NCI-H128 (cell line): ENCODE measurements around the gene NKX6-2.

ENCODE experiments used
- DNase-seq: peaks from one replicate; lab custom pipeline; 2025; ENCODE audit not compliant: unreplicated experiment; lab: John Stamatoyannopoulos, UW

NKX6-2 gene

DNA sequence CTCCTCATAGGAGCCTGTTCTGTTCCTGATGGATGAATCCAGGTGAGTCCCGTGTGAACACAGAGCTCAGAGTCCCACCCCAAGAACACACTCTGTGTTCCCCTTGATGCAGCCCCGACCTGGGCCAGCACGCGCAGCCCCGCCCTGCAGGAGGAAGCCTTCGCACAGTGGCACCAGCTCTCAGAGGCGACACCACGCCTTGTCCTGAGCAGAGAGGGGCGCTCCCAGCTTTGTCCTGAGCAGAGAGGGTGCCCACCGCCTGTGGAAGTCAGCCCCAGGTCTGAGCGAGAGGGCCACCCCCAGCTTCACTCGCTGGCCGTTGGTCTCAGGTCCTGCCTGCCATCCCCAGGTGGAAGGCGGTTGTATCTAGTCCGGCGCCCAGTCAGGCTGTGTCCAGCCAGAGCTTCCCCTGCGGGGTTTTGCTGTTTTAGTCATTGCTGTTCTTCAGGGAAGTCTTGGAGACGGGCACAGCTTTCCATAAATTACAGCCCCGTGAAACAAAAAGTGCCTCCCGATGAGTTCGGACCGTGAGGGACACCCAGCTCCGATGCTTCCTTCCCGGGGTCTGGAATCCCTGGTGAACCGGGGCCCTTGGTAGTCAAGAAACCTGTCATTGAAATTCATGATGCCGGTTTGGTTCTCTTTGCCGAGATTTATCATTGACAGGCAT, 43.6 kb downstream of the NKX6-2 start:
- DNase-seq: no peak

GRCh38 chr10:132740588-132740987, 45.4 kb downstream of the NKX6-2 start:
- DNase-seq: no peak

DNA sequence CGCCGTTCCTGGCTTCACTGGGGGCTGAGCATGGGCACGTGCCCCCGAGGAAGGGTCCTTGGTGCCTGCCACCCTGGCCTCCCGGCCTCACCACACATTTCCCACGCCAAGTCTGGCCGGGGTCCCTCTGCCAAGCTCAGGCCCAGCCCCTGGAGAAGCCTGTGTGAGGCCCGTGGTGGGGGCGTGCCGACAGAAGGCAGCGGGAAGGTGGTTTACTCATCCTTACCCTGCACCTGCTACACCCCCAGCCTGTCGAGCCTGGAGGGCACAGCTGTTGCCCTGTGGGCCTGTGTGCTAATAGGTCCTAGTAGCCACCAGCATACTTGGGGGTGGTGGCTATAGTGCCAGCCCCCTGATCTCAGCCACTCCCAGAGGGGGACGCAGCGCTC, 46.7 kb downstream of the NKX6-2 start:
- no peak for DNase-seq

GRCh38 chr10:132738454-132739224, 47.3 kb downstream of the NKX6-2 start:
- DNase-seq: no peak

- no peak for DNase-seq
Observed at GRCh38 chr10:132737390-132738048, 48.4 kb downstream of the NKX6-2 start.

DNA sequence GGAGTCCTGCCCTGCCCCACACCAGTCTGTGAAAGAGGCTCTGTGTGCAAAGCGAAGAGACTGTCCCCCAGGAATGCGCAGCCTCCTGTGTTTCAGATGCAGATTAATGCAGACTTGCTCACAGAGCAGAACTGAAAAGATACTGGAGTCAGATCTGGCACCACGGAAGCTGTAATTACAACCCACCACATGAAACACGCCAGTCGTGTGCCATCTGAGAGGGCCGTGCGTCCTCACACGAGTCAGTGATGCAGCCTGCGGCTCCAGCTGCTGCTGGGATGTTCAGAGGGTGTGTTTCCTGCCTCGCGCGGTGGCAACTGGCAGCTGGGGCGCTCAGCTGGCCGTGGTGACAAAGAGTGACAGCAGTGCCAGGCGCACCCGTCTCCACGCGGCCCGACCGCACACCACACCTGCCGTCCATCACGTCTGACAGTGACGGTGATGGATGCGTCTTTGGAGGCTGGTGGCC, 50.0 kb downstream of the NKX6-2 start:
- no peak for DNase-seq

DNA sequence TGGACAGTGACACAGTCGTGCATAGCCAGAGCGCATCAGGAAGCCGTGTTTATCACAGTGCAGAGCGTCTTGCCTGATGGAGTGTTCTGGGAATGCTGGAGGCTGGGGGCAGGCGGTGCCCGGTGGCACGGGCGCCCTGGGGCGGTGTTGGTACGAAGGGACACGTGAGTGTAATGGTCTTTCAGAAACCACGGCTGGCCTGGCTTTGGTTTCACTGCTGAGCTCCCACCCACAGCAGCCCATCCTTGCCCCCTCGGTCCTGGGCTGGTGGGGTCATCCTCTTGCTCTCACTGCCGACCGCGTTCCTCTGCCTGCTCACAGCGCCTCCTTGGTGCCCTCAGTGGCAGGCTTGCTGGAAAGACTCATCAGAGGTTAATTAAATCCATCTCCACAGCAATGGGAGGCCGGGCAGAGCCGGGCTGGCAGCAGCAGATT, 50.6 kb downstream of the NKX6-2 start:
- no peak for DNase-seq

- DNase-seq: no peak
Observed at GRCh38 chr10:132733926-132734325, 52.0 kb downstream of the NKX6-2 start.
